ENCODE results near the gene ELL. TPM values are rescaled to one million over a fixed set of nuclear protein-coding genes. Genes with fewer than 3 reads are reported as not detected.

The ELL gene
- total RNA-seq, 6 donors from 2014 or later: 19.8 to 66.0 (median 22.4) TPM

DNA sequence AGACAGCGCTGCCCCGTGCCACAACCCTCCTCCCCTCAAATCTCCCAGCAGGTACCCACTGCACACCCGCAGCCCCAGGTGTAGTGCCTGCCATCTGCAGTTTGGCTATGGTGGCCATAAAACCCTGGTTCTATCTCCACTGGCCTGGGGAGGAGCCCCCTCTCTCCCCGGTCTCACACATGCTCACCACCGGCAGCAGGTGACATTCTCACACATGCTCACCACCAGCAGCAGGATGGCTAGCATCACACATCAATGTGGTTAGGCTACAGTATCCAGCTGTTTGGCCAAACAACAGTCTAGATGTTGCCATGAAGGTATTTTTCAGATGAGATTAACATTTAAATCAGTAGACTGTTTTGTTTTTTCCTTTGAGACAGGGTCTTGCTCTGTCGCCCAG, 31.1 kb downstream of the ELL start:
- H3K27me3 ChIP-seq: no peaks in the 10 kb centered on the region
- H3K36me3 ChIP-seq: peaks cover 0 to 2% (median 0%) of the 10 kb centered on the region in 4 donors
- peaks cover 71 to 88% (median 76%) of the 10 kb centered on the region in 4 donors for H3K4me1 ChIP-seq
- no peak overlapping the region for H3K4me3 ChIP-seq
- TF ChIP-seq, protein P1, sequence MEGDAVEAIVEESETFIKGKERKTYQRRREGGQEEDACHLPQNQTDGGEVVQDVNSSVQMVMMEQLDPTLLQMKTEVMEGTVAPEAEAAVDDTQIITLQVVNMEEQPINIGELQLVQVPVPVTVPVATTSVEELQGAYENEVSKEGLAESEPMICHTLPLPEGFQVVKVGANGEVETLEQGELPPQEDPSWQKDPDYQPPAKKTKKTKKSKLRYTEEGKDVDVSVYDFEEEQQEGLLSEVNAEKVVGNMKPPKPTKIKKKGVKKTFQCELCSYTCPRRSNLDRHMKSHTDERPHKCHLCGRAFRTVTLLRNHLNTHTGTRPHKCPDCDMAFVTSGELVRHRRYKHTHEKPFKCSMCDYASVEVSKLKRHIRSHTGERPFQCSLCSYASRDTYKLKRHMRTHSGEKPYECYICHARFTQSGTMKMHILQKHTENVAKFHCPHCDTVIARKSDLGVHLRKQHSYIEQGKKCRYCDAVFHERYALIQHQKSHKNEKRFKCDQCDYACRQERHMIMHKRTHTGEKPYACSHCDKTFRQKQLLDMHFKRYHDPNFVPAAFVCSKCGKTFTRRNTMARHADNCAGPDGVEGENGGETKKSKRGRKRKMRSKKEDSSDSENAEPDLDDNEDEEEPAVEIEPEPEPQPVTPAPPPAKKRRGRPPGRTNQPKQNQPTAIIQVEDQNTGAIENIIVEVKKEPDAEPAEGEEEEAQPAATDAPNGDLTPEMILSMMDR (IDR thresholded peaks at IDR 0.05): no peak
- no peak for TF ChIP-seq EP300 (IDR thresholded peaks at IDR 0.05)
- no peak for TF ChIP-seq POLR2A (IDR thresholded peaks at IDR 0.05)
- TF ChIP-seq POLR2AphosphoS5 (IDR thresholded peaks at IDR 0.05): no peak
- WGBS, 2 donors: 98% methylated on average over 3 to 6 of the region's 6 CpGs
- ATAC-seq (ENCODE audit: low FRiP score in 2 of 2) (no peak), DNase-seq (no peak)
- no peaks in the 10 kb centered on the region for H3K9me3 ChIP-seq
- H3K27ac ChIP-seq: no peak overlapping the region

DNA sequence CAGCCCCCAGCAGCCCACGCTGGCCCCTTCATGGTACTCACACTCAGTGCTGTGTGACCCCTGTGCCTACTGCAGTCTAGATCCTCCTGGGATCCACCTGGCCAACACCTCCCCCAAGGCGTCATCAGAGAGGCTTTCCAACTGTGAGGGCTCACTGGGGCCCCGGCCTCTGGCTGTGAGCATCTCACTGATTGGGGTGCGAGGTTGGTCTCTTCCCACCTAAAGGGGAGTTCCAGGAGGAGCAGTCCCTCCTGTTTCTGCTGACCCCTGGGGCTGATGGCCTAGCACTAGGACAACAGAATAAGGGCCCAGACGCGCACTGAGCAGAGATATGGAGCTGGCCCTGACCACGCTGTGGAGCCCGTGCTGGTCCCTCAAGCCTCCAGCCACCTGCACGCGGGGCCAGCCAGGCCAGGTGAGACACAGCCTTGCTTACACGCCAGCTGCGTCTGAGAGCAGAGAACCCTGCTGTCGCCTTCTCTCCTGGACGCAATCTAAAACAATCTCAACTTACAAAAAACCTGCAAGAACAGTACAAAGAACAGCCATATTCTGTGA, 32.2 kb downstream of the ELL start:
- H3K4me1 ChIP-seq: peaks cover 71 to 88% (median 76%) of the 10 kb centered on the region in 4 donors
- peaks cover 0 to 2% (median 0%) of the 10 kb centered on the region in 4 donors for H3K36me3 ChIP-seq
- H3K27ac ChIP-seq: peak overlapping the region in 2 of 4 donors; percentile 9 to 34
- no peaks in the 10 kb centered on the region for H3K27me3 ChIP-seq
- ATAC-seq (ENCODE audit: low FRiP score in 2 of 2) (no peak), DNase-seq (no peak)
- 98% methylated on average over 12 of the region's 14 CpGs for WGBS, 2 donors
- H3K4me3 ChIP-seq: no peak overlapping the region
- no peaks in the 10 kb centered on the region for H3K9me3 ChIP-seq
- TF ChIP-seq EP300 (IDR thresholded peaks at IDR 0.05): no peak
- TF ChIP-seq, protein P1 (IDR thresholded peaks at IDR 0.05): no peak
- no peak for TF ChIP-seq POLR2A (IDR thresholded peaks at IDR 0.05)
- TF ChIP-seq POLR2AphosphoS5 (IDR thresholded peaks at IDR 0.05): no peak

DNA sequence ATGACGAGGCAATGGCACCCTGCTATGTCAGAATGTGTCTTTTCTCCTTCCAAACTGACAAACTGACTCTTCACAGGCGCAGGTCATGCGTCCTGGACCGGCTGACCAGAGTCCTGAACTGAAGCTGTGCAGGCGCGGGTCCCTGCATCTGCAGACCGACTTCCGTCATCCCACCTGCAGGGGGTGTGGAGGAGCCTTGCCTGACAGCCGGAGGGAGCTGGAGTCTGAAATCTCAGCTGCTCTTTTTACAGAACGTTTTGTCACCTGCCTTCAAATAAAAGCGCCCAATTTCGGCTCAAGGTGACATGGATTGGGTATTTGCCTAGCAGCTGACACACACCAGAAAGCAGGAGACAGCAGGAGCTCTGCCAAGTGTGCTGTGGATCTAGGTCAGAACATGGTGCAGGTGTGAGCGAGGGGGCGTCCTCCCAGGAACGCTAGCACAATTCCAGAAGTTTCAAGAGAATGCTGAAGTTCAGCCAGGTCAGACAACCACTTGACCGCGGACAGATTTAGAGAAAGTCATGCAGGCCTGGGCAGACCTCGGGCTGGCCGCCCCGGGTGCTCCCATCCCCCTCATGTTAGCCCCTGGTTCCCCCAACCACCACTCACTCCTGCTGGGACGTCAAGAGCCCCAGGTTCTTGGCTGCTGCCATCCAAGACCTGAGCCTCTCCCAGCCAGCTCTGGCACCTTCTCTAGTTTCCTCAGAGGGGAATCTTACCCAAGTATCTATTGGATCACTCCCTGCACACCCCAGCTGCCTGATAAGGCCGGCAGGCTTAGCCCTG, 32.8 kb downstream of the ELL start:
- Histone ChIP-seq H3K36me3 (peaks cover 0 to 2% (median 0%) of the 10 kb centered on the region in 4 donors), H3K4me3 (no peak overlapping the region), H3K4me1 (peaks cover 69 to 87% (median 75%) of the 10 kb centered on the region in 4 donors), H3K9me3 (no peaks in the 10 kb centered on the region), H3K27me3 (no peaks in the 10 kb centered on the region), H3K27ac (peak overlapping the region in 3 of 4 donors; percentile 9 to 34 (median 13))
- WGBS, 2 donors: 56 to 65% methylated on average over 7 to 22 of the region's 22 CpGs
- no peak for DNase-seq
- TF ChIP-seq, protein P1 (IDR thresholded peaks at IDR 0.05): peak in 4 of 6 experiments; percentile 18 to 30 (median 24)
- TF ChIP-seq POLR2AphosphoS5 (IDR thresholded peaks at IDR 0.05): no peak
- no peak for ATAC-seq (ENCODE audit: low FRiP score in 2 of 2)

DNA sequence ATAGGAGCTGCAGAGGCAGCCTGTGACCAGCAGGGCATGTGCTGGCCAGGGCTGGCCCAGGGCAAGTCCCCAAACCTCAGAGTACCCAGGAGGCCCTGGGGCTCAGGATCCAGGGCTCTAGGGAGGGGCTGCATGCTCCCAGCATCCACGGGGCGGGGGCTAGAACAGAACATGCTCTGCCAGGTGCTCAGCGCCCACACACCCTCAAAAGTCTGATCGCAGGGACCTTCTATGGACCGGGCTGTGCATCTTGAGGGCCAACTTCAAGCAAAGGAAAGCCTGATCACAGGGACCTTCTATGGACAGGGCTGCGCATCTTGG, 33.5 kb downstream of the ELL start:
- ATAC-seq (ENCODE audit: low FRiP score in 2 of 2) (peak in 1 of 2 donors; percentile 42), DNase-seq (no peak)
- H3K27ac ChIP-seq: peak overlapping the region in 1 of 4 donors; percentile 13
- no peaks in the 10 kb centered on the region for H3K9me3 ChIP-seq
- TF ChIP-seq, protein P1 (IDR thresholded peaks at IDR 0.05): peak in 3 of 6 experiments; percentile 20 to 54 (median 49)
- TF ChIP-seq POLR2A (IDR thresholded peaks at IDR 0.05) (no peak), EP300 (IDR thresholded peaks at IDR 0.05) (no peak)
- peaks cover 0 to 2% (median 0%) of the 10 kb centered on the region in 4 donors for H3K36me3 ChIP-seq
- no peaks in the 10 kb centered on the region for H3K27me3 ChIP-seq
- no peak overlapping the region for H3K4me3 ChIP-seq
- peaks cover 70 to 87% (median 75%) of the 10 kb centered on the region in 4 donors for H3K4me1 ChIP-seq
- 86 to 100% methylated on average over 1 to 6 of the region's 6 CpGs for WGBS, 2 donors

Data from upper lobe of left lung (tissue), 6 donors.